ENCODE results near the gene TPH1. TPM values are rescaled to one million over a fixed set of nuclear protein-coding genes. Genes with fewer than 3 reads are reported as not detected.

Gene TPH1
- total RNA-seq (2022; extraction: Qiagen RNA extraction; ENCODE audit: low read depth), result 0.01 to 0.14 TPM (median 0.02 TPM) in 3 of 5 replicates, not detected in the others

DNA sequence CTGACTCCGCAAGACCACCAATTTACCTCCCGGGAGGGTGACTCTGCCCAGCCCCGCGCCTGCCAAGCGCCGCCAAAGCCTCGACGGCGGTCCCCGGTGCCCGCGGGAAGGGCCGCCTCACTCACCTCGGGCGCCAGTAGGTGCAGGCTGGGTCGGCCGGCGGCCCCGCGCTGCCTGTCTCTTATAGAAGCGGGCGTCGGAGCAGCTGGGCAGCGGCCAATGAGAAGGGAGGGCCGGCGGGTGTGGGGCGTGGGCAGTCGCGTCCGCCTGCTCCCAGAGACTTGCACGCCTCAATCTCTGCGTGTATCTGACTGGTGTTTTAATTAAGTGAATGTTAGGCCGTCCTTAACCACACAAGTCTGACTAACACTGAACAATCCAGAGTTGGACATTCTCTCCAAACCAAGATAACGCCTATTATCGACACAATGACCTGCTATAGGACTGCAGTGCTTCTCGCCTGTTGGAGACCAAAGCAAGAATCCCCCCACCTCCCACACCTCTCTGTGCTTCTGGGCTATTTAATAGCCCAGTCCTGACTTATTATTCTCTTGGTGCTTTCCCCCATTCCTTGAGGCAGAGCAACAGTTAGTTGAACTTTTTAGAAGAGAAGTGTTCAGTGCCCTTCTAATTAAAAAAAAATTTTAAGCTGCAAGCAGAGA, at the start of gene TPH1:
Gene TPH1 (minus strand): TSS at position 154 of the 662 bp plus-strand sequence. CDS start 5,507 bp downstream, outside the sequence.

DNA sequence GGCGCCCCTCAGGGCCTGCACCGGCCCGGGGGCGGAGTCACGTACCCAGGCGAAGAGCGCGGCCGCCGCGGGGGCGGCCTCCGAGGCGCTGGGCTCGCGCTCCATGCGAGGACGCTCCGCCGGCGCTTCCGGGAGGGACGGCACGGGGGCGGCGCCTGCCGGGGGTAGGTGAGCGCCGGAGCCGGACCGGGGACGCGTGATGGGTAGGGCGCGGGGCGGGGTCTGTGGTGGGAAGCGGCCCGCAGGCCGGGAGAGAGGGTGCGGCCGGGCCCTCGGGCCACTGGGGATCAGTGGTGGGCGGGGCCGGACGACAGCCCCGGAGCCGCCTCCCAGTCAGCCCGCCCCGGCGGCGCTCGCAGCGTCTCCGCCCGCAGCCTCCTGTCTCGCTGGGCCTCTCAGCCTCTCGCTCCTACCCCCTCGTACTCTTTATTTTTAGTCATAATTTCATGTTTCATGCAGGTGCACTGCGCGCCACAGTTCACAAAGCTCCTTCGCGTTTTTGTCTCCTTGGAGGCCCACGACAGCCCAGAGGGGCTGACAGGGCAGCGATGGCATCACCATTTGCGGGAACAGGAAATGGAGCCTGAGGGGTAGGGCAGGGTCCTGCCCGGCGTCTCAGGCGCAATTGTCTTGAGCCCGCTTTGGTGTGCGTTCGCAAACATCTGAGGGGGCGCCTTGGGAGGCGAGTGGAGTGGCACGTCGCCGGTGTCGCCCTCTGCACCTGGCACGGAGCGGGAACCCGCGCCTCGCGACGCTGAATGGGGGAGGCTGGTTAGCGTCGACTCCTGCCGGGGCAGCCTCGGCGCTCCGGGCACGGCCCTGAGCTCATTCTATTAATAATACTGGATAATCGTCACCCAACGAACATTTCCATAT, 32.9 kb downstream of the TPH1 start, which contains the start of gene SERGEF:
Gene SERGEF (minus strand): TSS at position 142 of the 876 bp plus-strand sequence. CDS start 37 bp downstream, at position 105.

Other genes with a start within 250 kb of the TPH1 start
- gene SERGEF, start 33.2 kb downstream of the TPH1 start, total RNA-seq (2022; extraction: Qiagen RNA extraction; ENCODE audit: low read depth), result 14.6 to 19.4 TPM (median 15.9 TPM) in 5 replicates
- 31.4 to 43.8 TPM (median 40.7 TPM) in 5 replicates for gene SAAL1, start 59.8 kb upstream of the TPH1 start, total RNA-seq (2022; extraction: Qiagen RNA extraction; ENCODE audit: low read depth)
- gene MRGPRX3, start 86.3 kb upstream of the TPH1 start, total RNA-seq (2022; extraction: Qiagen RNA extraction; ENCODE audit: low read depth), result not detected in 5 replicates
- gene MRGPRX4, start 126.6 kb upstream of the TPH1 start, total RNA-seq (2022; extraction: Qiagen RNA extraction; ENCODE audit: low read depth), result not detected in 5 replicates
- not detected in 5 replicates for gene SAA4, start 190.5 kb upstream of the TPH1 start, total RNA-seq (2022; extraction: Qiagen RNA extraction; ENCODE audit: low read depth)
- not detected in 5 replicates for gene SAA2, start 202.4 kb upstream of the TPH1 start, total RNA-seq (2022; extraction: Qiagen RNA extraction; ENCODE audit: low read depth)
- gene SAA1, start 220.0 kb upstream of the TPH1 start, total RNA-seq (2022; extraction: Qiagen RNA extraction; ENCODE audit: low read depth), result 0.25 to 1.1 TPM (median 0.49 TPM) in 4 of 5 replicates, not detected in the other

All from A549 treated with RU486 at 1 μM for 4 hours (cell line).